Retinal pigment epithelial cell (primary cell): ENCODE results near the gene AASDH.

Experiments used
- DNase-seq: peaks from one replicate; pipeline ENCODE4 v3.0.0-alpha.2; 2010; ENCODE audit warnings: low read depth
- H3K4me3 ChIP-seq: 2 replicates; pipeline ENCODE4 v1.5.1; 2011; ENCODE audit warnings: mild to moderate bottlenecking, low read length, control low read depth, moderate library complexity
- TF ChIP-seq, protein P1 (sequence below): conservative IDR thresholded peaks from 2 replicates; pipeline ENCODE4 v1.5.1; 2011; ENCODE audit warnings: low read depth, low read length, control low read depth, inconsistent platforms

AASDH gene

GRCh38 chr4:56310401-56311125, 76.7 kb downstream of the AASDH start:
- TF ChIP-seq, protein P1, sequence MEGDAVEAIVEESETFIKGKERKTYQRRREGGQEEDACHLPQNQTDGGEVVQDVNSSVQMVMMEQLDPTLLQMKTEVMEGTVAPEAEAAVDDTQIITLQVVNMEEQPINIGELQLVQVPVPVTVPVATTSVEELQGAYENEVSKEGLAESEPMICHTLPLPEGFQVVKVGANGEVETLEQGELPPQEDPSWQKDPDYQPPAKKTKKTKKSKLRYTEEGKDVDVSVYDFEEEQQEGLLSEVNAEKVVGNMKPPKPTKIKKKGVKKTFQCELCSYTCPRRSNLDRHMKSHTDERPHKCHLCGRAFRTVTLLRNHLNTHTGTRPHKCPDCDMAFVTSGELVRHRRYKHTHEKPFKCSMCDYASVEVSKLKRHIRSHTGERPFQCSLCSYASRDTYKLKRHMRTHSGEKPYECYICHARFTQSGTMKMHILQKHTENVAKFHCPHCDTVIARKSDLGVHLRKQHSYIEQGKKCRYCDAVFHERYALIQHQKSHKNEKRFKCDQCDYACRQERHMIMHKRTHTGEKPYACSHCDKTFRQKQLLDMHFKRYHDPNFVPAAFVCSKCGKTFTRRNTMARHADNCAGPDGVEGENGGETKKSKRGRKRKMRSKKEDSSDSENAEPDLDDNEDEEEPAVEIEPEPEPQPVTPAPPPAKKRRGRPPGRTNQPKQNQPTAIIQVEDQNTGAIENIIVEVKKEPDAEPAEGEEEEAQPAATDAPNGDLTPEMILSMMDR = no peak
- no peak overlapping the region for H3K4me3 ChIP-seq
- DNase-seq = no peak

GRCh38 chr4:56308384-56308783, 78.9 kb downstream of the AASDH start:
- TF ChIP-seq, protein P1 = no peak
- no peak for DNase-seq
- H3K4me3 ChIP-seq = no peak overlapping the region

DNA sequence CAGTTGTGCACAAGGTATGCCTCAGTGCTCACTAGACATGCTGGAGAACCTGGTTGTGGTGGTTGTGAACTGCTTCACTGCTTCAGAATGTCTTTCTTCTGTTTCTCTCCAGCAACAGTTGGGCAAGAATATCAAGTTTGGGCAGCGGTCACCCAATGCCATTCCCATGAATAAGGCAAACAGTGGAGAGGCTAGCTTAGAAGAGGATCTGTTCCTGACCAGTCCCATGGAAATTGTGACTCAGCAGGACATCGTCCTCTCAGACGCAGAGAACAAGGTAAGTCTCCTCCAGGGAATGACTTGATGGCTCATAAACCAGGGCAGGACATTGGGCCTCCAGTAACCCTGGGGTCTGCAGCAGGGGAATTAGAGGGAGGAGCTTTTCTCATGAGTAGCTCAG, 79.9 kb downstream of the AASDH start:
- TF ChIP-seq, protein P1 = no peak
- no peak for DNase-seq
- no peak overlapping the region for H3K4me3 ChIP-seq

DNA sequence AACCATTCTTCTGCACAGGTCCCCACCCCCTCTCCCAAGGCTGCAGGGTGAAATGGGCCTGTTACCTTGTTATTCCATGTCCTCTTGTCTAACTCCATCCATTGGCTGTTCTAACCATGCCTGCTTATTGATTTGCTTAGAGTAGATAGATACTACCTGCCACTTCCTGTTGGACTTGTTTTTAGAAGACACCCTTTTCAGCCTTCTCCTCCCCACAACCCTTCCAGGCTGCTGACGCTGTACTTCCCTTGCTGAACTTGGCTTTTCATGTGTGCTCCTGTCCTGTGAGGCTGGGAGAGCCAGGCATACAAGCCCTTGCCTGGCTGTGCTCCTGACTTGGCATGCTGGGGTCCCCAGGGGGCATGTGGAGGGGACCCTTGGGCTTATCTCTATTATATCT, 81.9 kb downstream of the AASDH start:
- H3K4me3 ChIP-seq = no peak overlapping the region
- TF ChIP-seq, protein P1 = no peak
- no peak for DNase-seq

GRCh38 chr4:56303921-56304320, 83.4 kb downstream of the AASDH start:
- TF ChIP-seq, protein P1 = no peak
- H3K4me3 ChIP-seq = no peak overlapping the region
- DNase-seq = no peak

GRCh38 chr4:56302760-56303159, 84.5 kb downstream of the AASDH start:
- no peak for DNase-seq
- H3K4me3 ChIP-seq = no peak overlapping the region

More at GRCh38 chr4:56302760-56303159, 84.5 kb downstream of the AASDH start:
- TF ChIP-seq, protein P1 = no peak
